ENCODE measurements around the gene MRPS12. TPM values are rescaled to one million over a fixed set of nuclear protein-coding genes. Genes with fewer than 3 reads are reported as not detected.
"Not testable (repeated sequence)": the region's sequence is repeated elsewhere in the genome, so short reads cannot be mapped to it uniquely, and the experiment has no call there.

The MRPS12 gene
- total and polyA plus RNA-seq, 11 donors = 45.7 to 115 (median 54.4) TPM

DNA sequence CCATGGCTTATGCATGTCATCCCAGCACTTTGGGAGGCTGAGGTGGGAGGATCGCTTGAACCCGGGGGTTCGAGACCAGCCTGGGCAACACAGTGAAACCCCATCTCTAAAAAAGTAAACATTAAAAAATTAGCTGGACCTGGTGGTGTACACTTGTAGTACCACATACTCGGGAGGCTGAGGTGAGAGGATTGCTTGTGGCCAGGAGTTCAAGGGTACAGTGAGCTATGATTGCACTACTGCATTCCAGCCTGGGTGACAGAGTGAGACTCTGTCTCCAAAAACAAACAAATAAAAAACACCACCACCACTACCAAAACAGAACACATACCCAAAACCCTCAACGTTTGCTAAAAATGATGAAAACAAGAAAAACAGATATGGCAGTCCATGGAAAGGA, 28.9 kb downstream of the MRPS12 start:
- Histone ChIP-seq H3K27ac (no peak overlapping the region), H3K4me1 (peaks cover 0 to 9% (median 0%) of the 10 kb centered on the region in 12 donors), H3K4me3 (no peak overlapping the region), H3K27me3 (no peaks in the 10 kb centered on the region), H3K36me3 (no peaks in the 10 kb centered on the region), H3K9me3 (no peaks in the 10 kb centered on the region)
- DNase-seq (no peak), ATAC-seq (no peak)
- WGBS, 4 donors = 83 to 89% (median 89%) methylated on average over 5 of the region's 5 CpGs
- intact Hi-C loops (cut with DNase I) = loop anchor here in 6 of 10 donors (5.0 to 10.0 kb wide), 5 partner anchors 153 to 545 kb away; partner anchors contain the start of gene LRFN1 (in 3 of the 6)
- TF ChIP-seq POLR2A (IDR thresholded peaks at IDR 0.05) = no peak
- TF ChIP-seq, protein P1, sequence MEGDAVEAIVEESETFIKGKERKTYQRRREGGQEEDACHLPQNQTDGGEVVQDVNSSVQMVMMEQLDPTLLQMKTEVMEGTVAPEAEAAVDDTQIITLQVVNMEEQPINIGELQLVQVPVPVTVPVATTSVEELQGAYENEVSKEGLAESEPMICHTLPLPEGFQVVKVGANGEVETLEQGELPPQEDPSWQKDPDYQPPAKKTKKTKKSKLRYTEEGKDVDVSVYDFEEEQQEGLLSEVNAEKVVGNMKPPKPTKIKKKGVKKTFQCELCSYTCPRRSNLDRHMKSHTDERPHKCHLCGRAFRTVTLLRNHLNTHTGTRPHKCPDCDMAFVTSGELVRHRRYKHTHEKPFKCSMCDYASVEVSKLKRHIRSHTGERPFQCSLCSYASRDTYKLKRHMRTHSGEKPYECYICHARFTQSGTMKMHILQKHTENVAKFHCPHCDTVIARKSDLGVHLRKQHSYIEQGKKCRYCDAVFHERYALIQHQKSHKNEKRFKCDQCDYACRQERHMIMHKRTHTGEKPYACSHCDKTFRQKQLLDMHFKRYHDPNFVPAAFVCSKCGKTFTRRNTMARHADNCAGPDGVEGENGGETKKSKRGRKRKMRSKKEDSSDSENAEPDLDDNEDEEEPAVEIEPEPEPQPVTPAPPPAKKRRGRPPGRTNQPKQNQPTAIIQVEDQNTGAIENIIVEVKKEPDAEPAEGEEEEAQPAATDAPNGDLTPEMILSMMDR (IDR thresholded peaks at IDR 0.05) = no peak

- Histone ChIP-seq H3K36me3 (peaks cover 0 to 13% (median 0%) of the 10 kb centered on the region in 9 donors), H3K4me3 (no peak overlapping the region), H3K27ac (no peak overlapping the region), H3K9me3 (no peaks in the 10 kb centered on the region), H3K27me3 (no peaks in the 10 kb centered on the region), H3K4me1 (peaks cover 0 to 9% (median 0%) of the 10 kb centered on the region in 12 donors)
- WGBS, 4 donors = 89 to 93% (median 91%) methylated on average over 2 of the region's 2 CpGs
- TF ChIP-seq, protein P1 (IDR thresholded peaks at IDR 0.05) = no peak
- no peak for TF ChIP-seq POLR2A (IDR thresholded peaks at IDR 0.05)
- no peak for ATAC-seq
- intact Hi-C loops (cut with DNase I) = loop anchor here in 5 of 10 donors (5.0 to 10.0 kb wide), 4 partner anchors 148 to 363 kb away; partner anchors contain the start of gene LRFN1 (in 2 of the 5)
- no peak for DNase-seq
These were observed 34.0 kb downstream of the MRPS12 start for GRCh38 chr19:38964738-38965137.

GRCh38 chr19:38966149-38966548, 35.4 kb downstream of the MRPS12 start:
- H3K4me3 ChIP-seq, H3K27me3 ChIP-seq, H3K27ac ChIP-seq, H3K4me1 ChIP-seq, ATAC-seq, DNase-seq, H3K9me3 ChIP-seq: not testable (repeated sequence)
- H3K36me3 ChIP-seq = peaks cover 0 to 13% (median 0%) of the 10 kb centered on the region in 9 donors
- intact Hi-C loops (cut with DNase I) = loop anchor here in 1 of 10 donors (10.0 kb wide), 1 partner anchor 359 kb away; the partner anchor contains the start of gene LRFN1
- 83 to 98% (median 95%) methylated on average over 5 of the region's 5 CpGs for WGBS, 4 donors

- H3K36me3 ChIP-seq = peaks cover 0 to 13% (median 0%) of the 10 kb centered on the region in 9 donors
- DNase-seq (no peak), ATAC-seq (no peak)
- intact Hi-C loops (cut with DNase I) = no loop called here
- H3K9me3 ChIP-seq = no peaks in the 10 kb centered on the region
- H3K27ac ChIP-seq = no peak overlapping the region
- H3K27me3 ChIP-seq = peaks cover 0 to 9% (median 0%) of the 10 kb centered on the region in 9 donors
- 81 to 82% (median 81%) methylated on average over 10 to 12 of the region's 12 CpGs for WGBS, 4 donors
- H3K4me3 ChIP-seq = no peak overlapping the region
- TF ChIP-seq, protein P1 (IDR thresholded peaks at IDR 0.05) = no peak
- TF ChIP-seq POLR2A (IDR thresholded peaks at IDR 0.05) = no peak
- peaks cover 0 to 11% (median 4%) of the 10 kb centered on the region in 12 donors for H3K4me1 ChIP-seq
These were observed 40.2 kb downstream of the MRPS12 start for GRCh38 chr19:38970664-38971532.
